ENCODE measurements around the gene DLGAP1.

- TF ChIP-seq FOXM1 (IDR thresholded peaks at IDR 0.05; ENCODE audit: low read depth), result no peak
- TF ChIP-seq, protein P1, sequence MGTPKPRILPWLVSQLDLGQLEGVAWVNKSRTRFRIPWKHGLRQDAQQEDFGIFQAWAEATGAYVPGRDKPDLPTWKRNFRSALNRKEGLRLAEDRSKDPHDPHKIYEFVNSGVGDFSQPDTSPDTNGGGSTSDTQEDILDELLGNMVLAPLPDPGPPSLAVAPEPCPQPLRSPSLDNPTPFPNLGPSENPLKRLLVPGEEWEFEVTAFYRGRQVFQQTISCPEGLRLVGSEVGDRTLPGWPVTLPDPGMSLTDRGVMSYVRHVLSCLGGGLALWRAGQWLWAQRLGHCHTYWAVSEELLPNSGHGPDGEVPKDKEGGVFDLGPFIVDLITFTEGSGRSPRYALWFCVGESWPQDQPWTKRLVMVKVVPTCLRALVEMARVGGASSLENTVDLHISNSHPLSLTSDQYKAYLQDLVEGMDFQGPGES (IDR thresholded peaks at IDR 0.05; ENCODE audit: low read depth, low read length), result no peak
- TF ChIP-seq, protein P2, sequence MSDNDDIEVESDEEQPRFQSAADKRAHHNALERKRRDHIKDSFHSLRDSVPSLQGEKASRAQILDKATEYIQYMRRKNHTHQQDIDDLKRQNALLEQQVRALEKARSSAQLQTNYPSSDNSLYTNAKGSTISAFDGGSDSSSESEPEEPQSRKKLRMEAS (IDR thresholded peaks at IDR 0.05; ENCODE audit: low read depth), result no peak
- TF ChIP-seq MEF2A (IDR thresholded peaks at IDR 0.05; ENCODE audit: borderline replicate concordance, low read depth), result no peak
- TF ChIP-seq EP300 (IDR thresholded peaks at IDR 0.05; ENCODE audit: borderline replicate concordance in 1 of 2, low read depth in 1 of 2, low read length in 1 of 2), result no peak
- no peak for TF ChIP-seq MXI1 (IDR thresholded peaks at IDR 0.05; ENCODE audit: low read depth, low read length)
- TF ChIP-seq EZH2phosphoT487 (IDR thresholded peaks at IDR 0.05; ENCODE audit: borderline replicate concordance, low read depth), result no peak
- TF ChIP-seq CTCF (IDR thresholded peaks at IDR 0.05), result no peak
- TF ChIP-seq CHD2 (IDR thresholded peaks at IDR 0.05; ENCODE audit: low read length, partially characterized antibody), result no peak
- no peak for TF ChIP-seq REST (IDR thresholded peaks at IDR 0.05; ENCODE audit: low read depth, low read length)
- no peak for TF ChIP-seq RFX5 (IDR thresholded peaks at IDR 0.05; ENCODE audit: low read length)
- no peak for TF ChIP-seq TAF1 (IDR thresholded peaks at IDR 0.05; ENCODE audit: borderline replicate concordance, low read depth, low read length)
- no peak for TF ChIP-seq RAD21 (IDR thresholded peaks at IDR 0.05; ENCODE audit: low read length)
Measured at GRCh38 chr18:3713708-3714107, 741.4 kb downstream of the DLGAP1 start.
